Activated naive CD8-positive, alpha-beta T cell treated with anti-CD3 and anti-CD28 coated beads, Interleukin-2, amount 50 U/mL, for 24 hours (primary cell): ENCODE data around the gene DCC.

Experiments used
- ATAC-seq: fragments of 150-1000 bp; cut with Tn5 transposase; one replicate; pipeline ENCODE4 v1.10.0; 2021
- DNase-seq: peaks from one replicate; pipeline ENCODE4 v3.0.0; 2021
- H3K27ac Mint-ChIP-seq: one replicate; pipeline ENCODE4 v1.8.0; 2021; ENCODE audit warnings: mild to moderate bottlenecking, mixed read lengths
- H3K27me3 Mint-ChIP-seq: one replicate; pipeline ENCODE4 v1.8.0; 2021; ENCODE audit warnings: mixed read lengths
- H3K36me3 Mint-ChIP-seq: one replicate; pipeline ENCODE4 v1.8.0; 2021; ENCODE audit warnings: low read depth, mixed read lengths
- H3K4me1 Mint-ChIP-seq: one replicate; pipeline ENCODE4 v1.8.0; 2021; ENCODE audit warnings: mixed read lengths
- H3K4me3 Mint-ChIP-seq: one replicate; pipeline ENCODE4 v1.8.0; 2021; ENCODE audit warnings: mild to moderate bottlenecking, moderate library complexity, mixed read lengths
- H3K9me3 Mint-ChIP-seq: one replicate; pipeline ENCODE4 v1.8.0; 2021; ENCODE audit warnings: mixed read lengths

Gene DCC

GRCh38 chr18:53534695-53535094, 1194.7 kb downstream of the DCC start:
- no peak overlapping the region for H3K27ac Mint-ChIP-seq
- no peak for ATAC-seq
- no peaks in the 10 kb centered on the region for H3K9me3 Mint-ChIP-seq
- H3K36me3 Mint-ChIP-seq: no peaks in the 10 kb centered on the region
- H3K4me1 Mint-ChIP-seq: no peaks in the 10 kb centered on the region
- no peak overlapping the region for H3K4me3 Mint-ChIP-seq
- DNase-seq: no peak
- H3K27me3 Mint-ChIP-seq: no peaks in the 10 kb centered on the region

GRCh38 chr18:53536908-53537307, 1196.9 kb downstream of the DCC start:
- no peak for ATAC-seq
- Mint-ChIP-seq H3K36me3 (no peaks in the 10 kb centered on the region), H3K27ac (no peak overlapping the region)

DNA sequence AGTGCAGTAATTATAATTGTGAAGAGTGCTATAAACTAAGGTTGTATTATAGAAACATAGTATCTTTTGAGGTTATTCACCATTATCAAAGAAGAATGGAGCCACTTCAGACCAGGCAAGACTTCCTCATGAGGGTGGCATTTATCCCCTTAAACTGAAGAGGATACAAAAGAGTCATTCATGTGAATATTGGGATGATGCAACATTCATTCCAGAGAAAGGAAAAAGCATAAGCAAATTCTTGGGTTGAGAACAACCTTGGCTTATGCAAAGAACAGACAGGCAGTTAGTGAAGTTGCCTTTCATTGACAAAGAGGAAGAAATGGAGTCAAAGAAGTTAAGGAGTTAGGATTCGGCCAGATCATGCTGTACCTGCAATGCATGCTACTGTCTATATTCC, 1201.9 kb downstream of the DCC start:
- Mint-ChIP-seq H3K36me3 (no peaks in the 10 kb centered on the region), H3K4me1 (no peaks in the 10 kb centered on the region), H3K4me3 (no peak overlapping the region), H3K9me3 (peaks cover 8% of the 10 kb centered on the region), H3K27ac (no peak overlapping the region), H3K27me3 (no peaks in the 10 kb centered on the region)
- no peak for ATAC-seq
- DNase-seq: no peak

More at GRCh38 chr18:53536908-53537307, 1196.9 kb downstream of the DCC start:
- Mint-ChIP-seq H3K27me3 (no peaks in the 10 kb centered on the region), H3K4me1 (no peaks in the 10 kb centered on the region), H3K9me3 (no peaks in the 10 kb centered on the region), H3K4me3 (no peak overlapping the region)
- DNase-seq: no peak

DNA sequence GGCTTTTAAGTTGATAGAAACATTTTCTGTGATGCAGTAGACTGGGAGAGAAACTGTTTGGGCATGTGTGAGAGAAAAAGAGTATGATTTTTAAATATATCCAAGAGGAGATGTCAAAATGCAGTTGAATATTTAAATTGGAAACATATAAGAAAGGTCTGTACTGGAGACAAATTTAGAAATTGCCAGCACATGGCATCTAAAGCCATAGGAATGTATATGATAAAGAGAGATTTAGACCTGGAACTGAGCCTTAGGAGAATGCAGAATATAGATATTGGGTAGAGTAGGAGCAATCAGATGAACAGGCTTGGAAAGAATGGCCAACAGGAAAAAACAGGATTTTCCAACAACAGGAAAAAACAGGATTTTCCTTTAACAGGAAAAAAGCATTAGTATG, 1203.7 kb downstream of the DCC start:
- DNase-seq (no peak), ATAC-seq (no peak)
- H3K36me3 Mint-ChIP-seq: no peaks in the 10 kb centered on the region
- H3K4me3 Mint-ChIP-seq: no peak overlapping the region
- H3K9me3 Mint-ChIP-seq: peaks cover 8% of the 10 kb centered on the region
- H3K27ac Mint-ChIP-seq: no peak overlapping the region
- no peaks in the 10 kb centered on the region for H3K4me1 Mint-ChIP-seq
- H3K27me3 Mint-ChIP-seq: no peaks in the 10 kb centered on the region

GRCh38 chr18:53544917-53545316, 1204.9 kb downstream of the DCC start:
- Mint-ChIP-seq H3K9me3 (peaks cover 8% of the 10 kb centered on the region), H3K27me3 (no peaks in the 10 kb centered on the region), H3K4me3 (no peak overlapping the region), H3K27ac (peak overlapping the region; percentile 62), H3K4me1 (no peaks in the 10 kb centered on the region), H3K36me3 (no peaks in the 10 kb centered on the region)
- DNase-seq (no peak), ATAC-seq (no peak)

DNA sequence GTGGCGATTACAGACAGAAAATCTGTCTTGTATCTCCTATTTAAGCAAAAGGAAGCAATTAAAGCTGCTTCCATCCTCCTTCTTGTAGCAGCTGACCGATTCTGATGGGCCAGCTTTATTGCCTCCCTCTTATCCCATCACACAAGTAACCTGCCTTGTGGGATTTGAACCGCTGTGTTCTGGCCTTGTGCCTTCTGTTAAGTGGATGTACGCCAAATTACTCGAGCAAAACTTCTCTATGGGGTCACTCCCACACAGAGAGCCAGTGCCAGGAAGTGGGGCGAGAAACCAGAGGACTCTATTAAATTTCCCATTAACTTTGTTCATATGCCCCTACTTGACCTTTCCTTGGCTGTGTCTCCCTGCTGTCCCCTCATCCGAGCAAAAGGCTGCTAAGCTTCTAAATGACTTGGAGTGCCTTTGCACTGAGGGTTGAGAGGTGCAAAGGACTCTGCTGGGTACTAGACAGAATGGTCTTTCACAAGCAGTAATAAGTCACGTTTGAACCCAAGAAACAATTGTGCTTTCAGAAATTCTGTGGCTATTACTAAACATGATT, 1212.0 kb downstream of the DCC start:
- H3K9me3 Mint-ChIP-seq: peaks cover 5% of the 10 kb centered on the region
- DNase-seq (no peak), ATAC-seq (no peak)
- no peak overlapping the region for H3K27ac Mint-ChIP-seq
- H3K36me3 Mint-ChIP-seq: no peaks in the 10 kb centered on the region
- no peak overlapping the region for H3K4me3 Mint-ChIP-seq
- no peaks in the 10 kb centered on the region for H3K4me1 Mint-ChIP-seq
- no peaks in the 10 kb centered on the region for H3K27me3 Mint-ChIP-seq

DNA sequence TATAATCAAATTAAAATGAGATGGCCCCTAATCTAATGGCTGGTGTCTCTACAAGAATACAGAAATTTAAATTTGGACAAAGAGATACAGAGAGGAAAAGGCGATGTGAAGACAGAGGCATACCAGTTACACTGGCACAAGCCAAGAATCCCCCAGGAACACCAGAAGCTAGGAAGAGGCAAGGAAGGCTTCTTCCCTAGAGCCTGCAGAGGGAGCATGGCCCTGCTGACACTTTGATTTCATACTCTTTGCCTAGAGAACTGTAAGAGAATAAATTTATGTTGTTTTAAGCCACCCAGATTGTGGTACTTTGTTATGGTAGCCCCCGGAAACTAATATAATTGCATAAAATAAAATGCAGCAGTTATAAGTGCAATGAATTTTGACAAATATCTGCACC, 1213.0 kb downstream of the DCC start:
- ATAC-seq (no peak), DNase-seq (no peak)
- no peaks in the 10 kb centered on the region for H3K4me1 Mint-ChIP-seq
- no peaks in the 10 kb centered on the region for H3K36me3 Mint-ChIP-seq
- H3K27ac Mint-ChIP-seq: no peak overlapping the region
- H3K9me3 Mint-ChIP-seq: peaks cover 5% of the 10 kb centered on the region
- H3K27me3 Mint-ChIP-seq: no peaks in the 10 kb centered on the region
- no peak overlapping the region for H3K4me3 Mint-ChIP-seq

GRCh38 chr18:53556450-53556849, 1216.5 kb downstream of the DCC start:
- Mint-ChIP-seq H3K27me3 (no peaks in the 10 kb centered on the region), H3K9me3 (peaks cover 3% of the 10 kb centered on the region), H3K4me1 (no peaks in the 10 kb centered on the region), H3K36me3 (no peaks in the 10 kb centered on the region), H3K4me3 (no peak overlapping the region), H3K27ac (no peak overlapping the region)
- DNase-seq (no peak), ATAC-seq (no peak)

- Mint-ChIP-seq H3K27me3 (no peaks in the 10 kb centered on the region), H3K4me1 (no peaks in the 10 kb centered on the region), H3K36me3 (no peaks in the 10 kb centered on the region), H3K4me3 (no peak overlapping the region), H3K27ac (no peak overlapping the region), H3K9me3 (peaks cover 6% of the 10 kb centered on the region)
- DNase-seq (no peak), ATAC-seq (no peak)
These were observed 1220.5 kb downstream of the DCC start for GRCh38 chr18:53560546-53560945.

DNA sequence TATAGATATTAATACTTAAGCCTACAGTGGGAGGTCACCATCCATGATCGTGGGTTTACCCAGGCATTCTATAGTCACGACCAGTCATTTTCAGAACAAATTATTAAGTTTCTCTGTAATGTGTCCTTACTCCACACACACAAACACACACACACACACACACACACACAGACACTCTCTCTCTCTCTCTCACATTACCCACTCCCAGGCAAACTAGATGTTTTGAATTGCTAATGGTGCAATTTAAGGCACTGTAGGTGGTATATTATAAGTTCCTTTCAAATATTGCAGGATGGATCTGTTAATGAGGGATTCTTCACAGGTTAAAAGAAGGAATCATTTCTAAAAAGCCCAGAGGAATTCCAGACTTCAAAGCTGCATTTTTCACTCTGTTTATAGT, 1226.6 kb downstream of the DCC start:
- Mint-ChIP-seq H3K4me3 (no peak overlapping the region), H3K27ac (no peak overlapping the region), H3K36me3 (no peaks in the 10 kb centered on the region), H3K27me3 (no peaks in the 10 kb centered on the region), H3K4me1 (no peaks in the 10 kb centered on the region), H3K9me3 (peaks cover 3% of the 10 kb centered on the region)
- no peak for DNase-seq
- no peak for ATAC-seq

DNA sequence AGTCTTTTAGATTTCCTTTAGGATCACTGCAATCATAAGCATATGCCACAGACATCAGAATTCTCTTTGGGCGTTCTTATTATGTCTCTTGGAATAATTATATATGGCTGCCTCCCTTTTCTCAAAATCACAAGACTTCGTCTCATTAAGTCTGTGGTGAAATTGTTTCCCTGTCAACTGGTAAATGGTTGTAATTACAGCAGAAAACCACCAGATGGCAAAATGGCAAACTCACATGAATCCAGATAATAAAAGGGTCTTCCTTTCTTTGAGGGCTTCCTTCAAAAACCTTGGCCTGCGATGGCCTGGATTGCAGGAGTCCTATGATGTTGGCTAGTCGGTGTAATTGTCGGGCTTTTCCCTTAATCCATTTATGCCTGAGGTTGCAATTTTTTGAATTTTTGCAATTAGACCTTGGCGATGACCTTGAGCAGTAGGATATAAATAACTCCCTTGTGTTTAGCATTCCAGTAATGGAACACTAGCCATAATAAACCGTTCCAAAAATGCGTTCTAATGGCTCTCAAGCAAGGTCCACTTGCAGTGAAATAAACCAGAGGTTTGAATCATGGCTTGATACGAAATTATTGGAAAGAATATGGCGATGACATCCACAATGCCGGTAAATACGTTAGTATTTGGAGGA, 1228.1 kb downstream of the DCC start:
- Mint-ChIP-seq H3K4me1 (no peaks in the 10 kb centered on the region), H3K4me3 (no peak overlapping the region), H3K27me3 (no peaks in the 10 kb centered on the region), H3K36me3 (no peaks in the 10 kb centered on the region), H3K27ac (no peak overlapping the region), H3K9me3 (no peaks in the 10 kb centered on the region)
- ATAC-seq: no peak
- DNase-seq: no peak
